ENCODE results near the gene KAZN.

KAZN gene

DNA sequence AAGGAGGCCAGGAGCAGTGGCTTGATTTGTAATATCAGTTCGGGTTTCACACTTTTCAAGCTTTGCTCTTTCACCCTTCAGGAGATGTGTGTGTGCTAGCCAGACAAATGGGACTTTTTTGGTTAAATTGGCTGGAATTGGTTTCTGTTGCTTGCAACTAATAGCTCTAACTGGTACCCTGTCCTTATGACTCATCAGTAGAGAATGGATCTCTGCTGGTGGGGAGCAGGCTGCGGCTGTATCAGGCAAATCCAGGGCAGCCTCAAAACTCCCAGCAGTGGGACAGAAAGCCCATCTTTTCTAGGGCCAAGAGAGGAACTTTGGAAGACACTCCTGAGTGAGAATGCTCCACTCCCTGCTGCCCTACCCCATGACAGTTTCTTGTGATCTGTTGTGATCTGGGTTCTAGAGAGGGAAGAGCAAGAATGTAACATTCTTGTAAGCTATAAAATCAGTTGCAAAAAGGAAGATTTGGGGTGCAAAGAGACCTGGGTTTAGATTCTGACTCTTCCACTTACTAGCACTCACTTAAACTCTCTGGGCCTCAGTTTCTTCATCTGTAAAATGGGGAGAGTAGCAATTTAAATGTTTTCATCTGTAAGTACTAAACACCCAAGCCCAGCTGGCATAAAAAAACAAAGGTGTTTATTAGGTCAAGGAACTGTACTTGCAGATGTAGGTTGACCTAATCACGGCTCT is 298.0 kb downstream of the KAZN start:
- ATAC-seq, result no peak
- no peaks in the 10 kb centered on the region for H3K9me3 Mint-ChIP-seq
- H3K27ac Mint-ChIP-seq, result no peak overlapping the region
- H3K36me3 Mint-ChIP-seq, result no peaks in the 10 kb centered on the region
- no peaks in the 10 kb centered on the region for H3K4me1 Mint-ChIP-seq
- peaks cover 73% of the 10 kb centered on the region for H3K27me3 Mint-ChIP-seq
- no peak overlapping the region for H3K4me3 Mint-ChIP-seq

GRCh38 chr1:14897080-14897449 is 298.6 kb downstream of the KAZN start:
- no peak for ATAC-seq
- H3K27me3 Mint-ChIP-seq, result peaks cover 72% of the 10 kb centered on the region
- H3K4me1 Mint-ChIP-seq, result no peaks in the 10 kb centered on the region
- H3K4me3 Mint-ChIP-seq, result no peak overlapping the region
- H3K9me3 Mint-ChIP-seq, result no peaks in the 10 kb centered on the region
- H3K27ac Mint-ChIP-seq, result no peak overlapping the region
- no peaks in the 10 kb centered on the region for H3K36me3 Mint-ChIP-seq

GRCh38 chr1:14897547-14897946 is 299.1 kb downstream of the KAZN start:
- no peaks in the 10 kb centered on the region for H3K4me1 Mint-ChIP-seq
- peaks cover 68% of the 10 kb centered on the region for H3K27me3 Mint-ChIP-seq

DNA sequence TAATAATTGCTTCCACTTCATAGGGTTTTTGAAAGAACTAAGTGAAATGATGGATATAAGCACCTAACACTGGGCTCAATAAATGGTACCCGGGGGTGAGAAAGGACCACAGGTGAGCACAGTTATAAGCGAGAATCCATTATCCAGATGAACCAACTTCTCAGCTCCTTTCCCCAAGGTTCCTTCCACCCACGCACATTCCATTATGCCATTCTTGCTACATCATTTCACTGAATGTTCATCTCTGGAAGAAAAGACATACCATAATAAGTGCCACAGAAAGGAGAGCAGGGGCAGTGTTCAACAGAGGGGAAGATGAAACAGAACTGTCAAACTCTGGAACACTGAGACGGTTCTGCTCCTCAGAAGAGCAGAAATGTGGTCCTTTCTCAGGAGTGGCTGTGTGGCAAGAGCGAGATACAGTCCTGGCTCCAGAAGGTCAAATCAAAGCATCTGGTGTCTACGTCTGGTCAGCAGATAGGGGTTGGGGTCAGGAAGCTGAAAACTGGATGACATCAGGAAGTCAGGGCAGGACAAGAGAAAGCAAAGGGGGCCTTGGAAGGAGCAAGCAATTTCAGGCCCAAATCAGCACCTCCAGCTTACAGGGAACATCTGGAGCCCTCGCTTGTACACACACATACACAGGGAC is 299.6 kb downstream of the KAZN start:
- Mint-ChIP-seq H3K27me3 (peaks cover 62% of the 10 kb centered on the region), H3K4me3 (no peak overlapping the region), H3K9me3 (no peaks in the 10 kb centered on the region), H3K4me1 (no peaks in the 10 kb centered on the region), H3K27ac (no peak overlapping the region), H3K36me3 (no peaks in the 10 kb centered on the region)
- no peak for ATAC-seq

More at GRCh38 chr1:14897547-14897946, 299.1 kb downstream of the KAZN start:
- Mint-ChIP-seq H3K36me3 (no peaks in the 10 kb centered on the region), H3K27ac (no peak overlapping the region), H3K9me3 (no peaks in the 10 kb centered on the region), H3K4me3 (no peak overlapping the region)
- ATAC-seq, result no peak

DNA sequence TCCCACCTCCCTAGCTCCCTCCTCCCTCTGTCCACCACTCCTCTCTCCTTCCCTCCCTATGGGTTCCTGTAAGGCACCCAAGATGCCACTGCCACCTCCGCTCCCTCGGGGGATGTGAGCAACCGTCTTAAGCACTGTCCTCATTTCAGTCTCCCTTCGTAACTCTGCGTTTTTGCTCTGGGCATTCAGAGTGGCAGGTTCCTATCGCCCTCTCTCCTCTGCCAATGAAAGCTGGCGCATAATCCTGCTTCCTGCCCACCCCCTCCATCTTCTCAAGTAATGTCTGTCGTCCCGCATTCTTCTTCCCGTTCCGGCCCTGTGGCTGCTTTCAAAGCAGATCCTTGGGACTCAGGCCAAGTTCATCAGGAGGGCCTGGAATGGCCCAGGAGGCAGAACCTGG is 301.2 kb downstream of the KAZN start:
- Mint-ChIP-seq H3K4me3 (no peak overlapping the region), H3K4me1 (no peaks in the 10 kb centered on the region), H3K36me3 (no peaks in the 10 kb centered on the region), H3K27ac (no peak overlapping the region), H3K9me3 (no peaks in the 10 kb centered on the region), H3K27me3 (peaks cover 46% of the 10 kb centered on the region)
- ATAC-seq, result no peak

- Mint-ChIP-seq H3K4me3 (no peak overlapping the region), H3K4me1 (no peaks in the 10 kb centered on the region), H3K27ac (no peak overlapping the region), H3K9me3 (no peaks in the 10 kb centered on the region), H3K27me3 (peaks cover 29% of the 10 kb centered on the region), H3K36me3 (no peaks in the 10 kb centered on the region)
- no peak for ATAC-seq
These were observed 303.0 kb downstream of the KAZN start for GRCh38 chr1:14901371-14901954.

DNA sequence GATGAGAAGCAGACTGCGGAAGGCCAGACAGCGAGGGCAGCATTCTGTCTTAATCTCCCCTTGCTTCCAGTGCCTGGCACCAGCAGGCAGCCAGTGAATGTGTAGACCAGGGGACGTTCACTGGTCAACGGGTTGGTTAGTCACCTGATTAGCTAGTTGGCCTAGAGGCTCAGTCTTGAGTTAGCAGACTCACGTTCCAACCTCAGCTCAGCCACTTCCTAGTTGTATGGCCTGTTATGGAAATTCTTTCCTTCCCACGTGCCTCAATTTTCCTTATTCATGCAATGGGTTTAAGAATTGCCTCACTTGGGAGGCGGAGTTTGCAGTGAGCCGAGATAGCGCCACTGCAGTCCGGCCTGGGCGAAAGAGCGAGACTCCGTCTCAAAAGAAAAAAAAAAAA is 305.4 kb downstream of the KAZN start:
- H3K27ac Mint-ChIP-seq, result no peak overlapping the region
- peaks cover 29% of the 10 kb centered on the region for H3K27me3 Mint-ChIP-seq
- H3K36me3 Mint-ChIP-seq, result no peaks in the 10 kb centered on the region
- ATAC-seq, result no peak
- H3K4me3 Mint-ChIP-seq, result no peak overlapping the region
- H3K9me3 Mint-ChIP-seq, result no peaks in the 10 kb centered on the region
- no peaks in the 10 kb centered on the region for H3K4me1 Mint-ChIP-seq

- no peak overlapping the region for H3K4me3 Mint-ChIP-seq
These were observed 308.2 kb downstream of the KAZN start for GRCh38 chr1:14906665-14907064.

DNA sequence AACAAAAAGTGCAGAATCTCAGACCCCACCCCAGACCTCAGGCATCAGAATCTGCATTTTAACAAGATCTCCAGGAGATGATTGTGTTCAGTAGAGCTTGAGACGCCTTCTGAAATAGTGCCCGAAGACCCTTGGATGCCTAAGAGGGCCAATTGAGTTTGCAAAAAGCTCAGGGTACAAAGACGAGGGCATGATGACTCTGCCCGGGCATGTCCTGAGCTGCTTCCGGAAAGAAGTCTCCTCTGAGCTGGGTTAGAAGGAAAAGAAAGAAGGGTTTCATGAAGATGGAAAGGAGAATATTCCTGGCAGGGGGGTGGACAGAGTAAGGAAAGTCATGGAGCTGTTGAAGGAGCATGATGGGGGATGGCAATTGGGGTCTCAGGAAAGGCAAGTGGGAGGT is 308.9 kb downstream of the KAZN start:
- no peaks in the 10 kb centered on the region for H3K36me3 Mint-ChIP-seq
- no peaks in the 10 kb centered on the region for H3K9me3 Mint-ChIP-seq
- no peak overlapping the region for H3K27ac Mint-ChIP-seq
- no peak for ATAC-seq
- H3K4me3 Mint-ChIP-seq, result no peak overlapping the region
- H3K27me3 Mint-ChIP-seq, result no peaks in the 10 kb centered on the region
- no peaks in the 10 kb centered on the region for H3K4me1 Mint-ChIP-seq

More at GRCh38 chr1:14906665-14907064, 308.2 kb downstream of the KAZN start:
- H3K36me3 Mint-ChIP-seq, result no peaks in the 10 kb centered on the region
- H3K4me1 Mint-ChIP-seq, result no peaks in the 10 kb centered on the region
- peaks cover 2% of the 10 kb centered on the region for H3K27me3 Mint-ChIP-seq
- no peak for ATAC-seq
- H3K27ac Mint-ChIP-seq, result no peak overlapping the region
- H3K9me3 Mint-ChIP-seq, result no peaks in the 10 kb centered on the region

GRCh38 chr1:14909273-14909672 is 310.8 kb downstream of the KAZN start:
- Mint-ChIP-seq H3K9me3 (no peaks in the 10 kb centered on the region), H3K27me3 (no peaks in the 10 kb centered on the region), H3K36me3 (no peaks in the 10 kb centered on the region), H3K4me3 (no peak overlapping the region), H3K4me1 (peaks cover 6% of the 10 kb centered on the region), H3K27ac (no peak overlapping the region)
- no peak for ATAC-seq

- ATAC-seq, result no peak
- no peak overlapping the region for H3K4me3 Mint-ChIP-seq
- no peak overlapping the region for H3K27ac Mint-ChIP-seq
- no peaks in the 10 kb centered on the region for H3K36me3 Mint-ChIP-seq
- H3K4me1 Mint-ChIP-seq, result peaks cover 6% of the 10 kb centered on the region
- no peaks in the 10 kb centered on the region for H3K27me3 Mint-ChIP-seq
- H3K9me3 Mint-ChIP-seq, result no peaks in the 10 kb centered on the region
These were observed 311.5 kb downstream of the KAZN start for GRCh38 chr1:14909920-14910460.

- H3K4me3 Mint-ChIP-seq, result no peak overlapping the region
- peaks cover 6% of the 10 kb centered on the region for H3K4me1 Mint-ChIP-seq
- no peaks in the 10 kb centered on the region for H3K27me3 Mint-ChIP-seq
- H3K36me3 Mint-ChIP-seq, result no peaks in the 10 kb centered on the region
- H3K27ac Mint-ChIP-seq, result no peak overlapping the region
- no peaks in the 10 kb centered on the region for H3K9me3 Mint-ChIP-seq
- ATAC-seq, result no peak
These were observed 312.7 kb downstream of the KAZN start for GRCh38 chr1:14910984-14911721.

DNA sequence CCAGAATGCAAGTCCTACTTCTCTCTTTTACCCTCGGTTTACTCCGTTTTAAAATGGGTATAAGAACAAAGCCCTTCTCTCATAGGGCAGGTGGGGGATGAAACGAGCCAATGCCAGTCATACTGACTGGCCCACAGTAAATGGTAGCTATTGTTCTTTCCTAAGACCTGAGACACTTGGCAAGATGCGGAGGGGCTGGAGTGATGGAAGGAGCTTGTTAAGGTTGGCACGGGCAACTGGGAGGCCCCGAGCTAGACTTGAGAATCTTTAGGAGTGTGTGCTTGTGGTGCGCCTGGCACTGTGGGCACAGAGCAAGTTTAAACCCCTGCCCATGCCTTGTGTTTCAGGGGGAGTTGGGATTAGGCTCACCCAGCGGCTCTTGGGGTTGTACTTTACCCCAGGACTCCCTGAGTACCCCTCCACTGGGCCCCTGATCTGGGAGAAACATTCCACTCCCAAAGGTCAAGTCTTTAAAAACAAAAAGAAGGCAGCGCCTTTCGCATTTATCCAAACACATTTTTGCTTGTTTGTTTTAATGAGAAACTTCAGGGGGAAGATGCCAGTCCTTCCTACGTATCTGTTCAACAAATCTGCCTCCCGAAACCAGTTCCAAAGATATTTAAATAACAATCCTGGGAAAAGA is 314.5 kb downstream of the KAZN start:
- Mint-ChIP-seq H3K36me3 (no peaks in the 10 kb centered on the region), H3K4me3 (no peak overlapping the region), H3K27me3 (no peaks in the 10 kb centered on the region), H3K9me3 (no peaks in the 10 kb centered on the region), H3K27ac (no peak overlapping the region), H3K4me1 (peaks cover 6% of the 10 kb centered on the region)
- ATAC-seq, result no peak

DNA sequence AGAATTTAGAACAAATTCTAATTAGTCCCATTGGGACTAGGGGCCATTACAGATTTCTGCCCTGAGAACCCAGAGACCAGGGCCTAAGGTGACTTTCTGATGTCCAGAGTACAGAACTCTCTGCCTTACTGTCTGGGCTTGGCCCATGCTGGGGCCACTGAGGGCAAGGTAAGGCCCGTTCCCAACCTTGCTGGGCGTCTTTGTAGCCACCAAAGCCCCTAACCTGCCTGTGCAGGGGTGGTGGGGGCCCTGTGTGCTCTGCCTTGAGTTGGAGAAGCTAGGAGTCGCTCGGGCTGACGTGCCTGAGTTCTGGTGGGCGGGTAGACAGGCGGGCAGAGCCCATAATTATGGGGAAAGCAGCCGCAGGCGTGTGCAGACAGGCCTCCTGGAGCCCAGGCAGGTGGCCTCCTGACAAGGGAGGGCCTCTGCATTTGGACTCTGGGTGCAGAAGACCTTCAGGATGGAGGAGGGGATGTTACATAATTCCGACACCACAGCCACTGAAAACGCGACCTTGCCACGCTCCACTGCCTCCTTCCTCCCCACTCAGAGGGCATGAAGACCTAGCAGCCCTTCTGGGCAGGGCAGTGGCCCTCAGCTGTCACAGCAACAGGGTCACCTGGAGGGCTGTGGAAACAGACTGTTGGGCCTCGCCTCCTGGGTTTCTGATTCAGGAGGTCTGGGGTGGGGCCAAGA is 315.1 kb downstream of the KAZN start:
- peak; percentile 29 for ATAC-seq
- H3K4me1 Mint-ChIP-seq, result peaks cover 6% of the 10 kb centered on the region
- no peak overlapping the region for H3K4me3 Mint-ChIP-seq

More for the DNA sequence above, 315.1 kb downstream of the KAZN start:
- no peak overlapping the region for H3K27ac Mint-ChIP-seq
- no peaks in the 10 kb centered on the region for H3K9me3 Mint-ChIP-seq
- H3K27me3 Mint-ChIP-seq, result peaks cover 3% of the 10 kb centered on the region
- H3K36me3 Mint-ChIP-seq, result no peaks in the 10 kb centered on the region

Data from stimulated activated memory B cell treated with anti-CD40 and anti-IgM and Interleukin-4, amounts not matched to agents 10 μg/mL and 1 μg/mL and 100 μg/mL, for 72 hours (primary cell).